Esophagus squamous epithelium (tissue), 5 donors: ENCODE measurements around the gene POLL. TPM values are rescaled to one million over a fixed set of nuclear protein-coding genes. Genes with fewer than 3 reads are reported as not detected.

Experiments
- DNase-seq: peaks from one replicate; lab custom pipeline; 2025; lab: John Stamatoyannopoulos, UW
- H3K27ac ChIP-seq, 4 donors: fragments of 200-600 bp; sonication (generic); one replicate each; pipeline ENCODE4 v1.5.1; 2016 to 2019; ENCODE audit warnings: mild to moderate bottlenecking in 1 of 4
- H3K27me3 ChIP-seq, 4 donors: fragments of 200-600 bp; sonication (generic); 1 replicate in 3 of 4; 2 replicates in 1 of 4; pipeline versions ENCODE4 v1.5.1 to v1.6.0; 2017 to 2021; ENCODE audit warnings: antibody characterized with exemption in 1 of 4
- H3K36me3 ChIP-seq, 3 donors: fragments of 200-600 bp; sonication (generic); one replicate each; pipeline ENCODE4 v1.5.1; 2016 to 2019
- H3K4me1 ChIP-seq, 3 donors: fragments of 200-600 bp; sonication (generic); one replicate each; pipeline ENCODE4 v1.5.1; 2017 to 2019
- H3K4me3 ChIP-seq, 4 donors: fragments of 200-600 bp; sonication (generic); 1 replicate in 3 of 4; 2 replicates in 1 of 4; pipeline ENCODE4 v1.5.1; 2016 to 2019; ENCODE audit warnings: mild to moderate bottlenecking in 2 of 4, moderate library complexity in 1 of 4
- H3K9me3 ChIP-seq, 3 donors: fragments of 200-600 bp; sonication (generic); one replicate each; pipeline ENCODE4 v1.5.1; 2016 to 2019
- POLR2A ChIP-seq, 4 donors: fragments of 450-650 bp; IDR thresholded peaks; one replicate each; pipeline ENCODE4 v1.6.1; 2017; ENCODE audit warnings: antibody characterized with exemption in 4 of 4, mild to moderate bottlenecking in 4 of 4, moderate library complexity in 3 of 4
- WGBS, 2 donors: methylation state at CpG; one replicate each; pipeline ENCODE4 v1.1.5; 2018; 5-methylcytosine and 5-hydroxymethylcytosine counted together
- intact Hi-C: fragments of 100-400 bp; cut with DNase I; formaldehyde crosslinking; loops from one replicate; pipeline ENCODE4 v1.15.0; 2022
- total RNA-seq, 4 donors: library from RNA; depleted of rRNA; stranded (reverse); fragments of >200 nt; gene quantifications; one replicate each; pipeline ENCODE4 v1.1.0, GENCODE V29; 2016
- TF ChIP-seq, protein P1 (sequence below), 6 experiments: fragments of 450-650 bp in 4 of 6; fragments of 200-600 bp in 2 of 6; sonication (generic) in 2 of 6; IDR thresholded peaks; one replicate each; pipeline ENCODE4 v1.5.1; 2016 to 2019; ENCODE audit warnings: antibody characterized with exemption in 6 of 6, mild to moderate bottlenecking in 4 of 6, moderate library complexity in 4 of 6
- donor health status: DM: yes; HTN: yes; CAD: no.

The POLL gene
- total RNA-seq, 4 donors from 2014 or later: 10.5 to 23.7 (median 15.0) TPM

DNA sequence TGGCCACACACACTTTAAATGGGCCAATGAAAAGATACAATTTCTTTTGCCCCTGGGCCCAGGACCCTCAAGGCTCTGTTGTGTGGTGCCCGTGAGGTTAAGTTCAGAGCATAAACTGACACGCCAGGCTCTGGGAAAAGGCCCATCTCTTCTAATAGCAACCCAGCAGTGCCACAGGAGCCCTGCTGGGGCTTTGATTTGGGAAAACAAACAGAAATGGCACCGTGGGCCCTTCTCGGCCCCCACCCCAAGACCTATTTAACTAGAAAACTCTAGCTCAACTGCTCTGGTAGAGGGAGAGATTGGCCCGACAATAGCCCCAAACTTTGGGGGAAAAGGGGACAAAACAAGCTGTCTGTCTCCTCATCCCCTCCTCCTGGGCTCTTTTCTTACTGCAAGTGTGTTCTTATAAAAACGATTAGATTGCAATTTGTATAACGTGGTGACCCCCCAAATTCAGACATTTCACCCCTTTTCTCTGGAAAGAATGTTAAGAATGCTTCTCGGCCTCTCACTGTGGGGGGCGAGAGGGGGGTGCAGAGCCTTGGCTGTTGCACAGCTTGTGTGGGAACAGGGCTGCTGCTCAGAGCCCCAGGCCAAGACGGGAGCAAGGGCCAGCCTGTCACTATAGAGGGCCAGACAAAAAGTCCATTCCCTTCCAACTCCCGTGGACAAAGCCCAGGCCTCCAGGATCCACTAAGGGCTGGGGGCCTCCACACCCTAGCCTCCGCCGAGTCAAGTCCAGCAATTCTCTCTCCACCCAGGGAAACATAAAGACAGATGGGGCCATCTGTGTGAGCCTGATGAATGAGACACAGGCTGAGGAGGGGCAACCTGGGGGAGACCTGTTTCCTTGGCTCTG is 26.8 kb upstream of the POLL start:
- 76 to 85% methylated on average over 5 to 7 of the region's 13 CpGs for WGBS, 2 donors
- Histone ChIP-seq H3K9me3 (no peaks in the 10 kb centered on the region), H3K4me3 (no peak overlapping the region), H3K4me1 (no peaks in the 10 kb centered on the region), H3K36me3 (peaks cover 11 to 99% (median 25%) of the 10 kb centered on the region in 3 donors), H3K27me3 (no peaks in the 10 kb centered on the region), H3K27ac (no peak overlapping the region)
- no peak for TF ChIP-seq POLR2A (IDR thresholded peaks at IDR 0.05)
- TF ChIP-seq, protein P1, sequence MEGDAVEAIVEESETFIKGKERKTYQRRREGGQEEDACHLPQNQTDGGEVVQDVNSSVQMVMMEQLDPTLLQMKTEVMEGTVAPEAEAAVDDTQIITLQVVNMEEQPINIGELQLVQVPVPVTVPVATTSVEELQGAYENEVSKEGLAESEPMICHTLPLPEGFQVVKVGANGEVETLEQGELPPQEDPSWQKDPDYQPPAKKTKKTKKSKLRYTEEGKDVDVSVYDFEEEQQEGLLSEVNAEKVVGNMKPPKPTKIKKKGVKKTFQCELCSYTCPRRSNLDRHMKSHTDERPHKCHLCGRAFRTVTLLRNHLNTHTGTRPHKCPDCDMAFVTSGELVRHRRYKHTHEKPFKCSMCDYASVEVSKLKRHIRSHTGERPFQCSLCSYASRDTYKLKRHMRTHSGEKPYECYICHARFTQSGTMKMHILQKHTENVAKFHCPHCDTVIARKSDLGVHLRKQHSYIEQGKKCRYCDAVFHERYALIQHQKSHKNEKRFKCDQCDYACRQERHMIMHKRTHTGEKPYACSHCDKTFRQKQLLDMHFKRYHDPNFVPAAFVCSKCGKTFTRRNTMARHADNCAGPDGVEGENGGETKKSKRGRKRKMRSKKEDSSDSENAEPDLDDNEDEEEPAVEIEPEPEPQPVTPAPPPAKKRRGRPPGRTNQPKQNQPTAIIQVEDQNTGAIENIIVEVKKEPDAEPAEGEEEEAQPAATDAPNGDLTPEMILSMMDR (IDR thresholded peaks at IDR 0.05): no peak
- intact Hi-C loops: loop anchor here (5.0 kb wide), 1 partner anchor 157 kb away; no protein-coding TSS in a partner anchor
- no peak for DNase-seq

DNA sequence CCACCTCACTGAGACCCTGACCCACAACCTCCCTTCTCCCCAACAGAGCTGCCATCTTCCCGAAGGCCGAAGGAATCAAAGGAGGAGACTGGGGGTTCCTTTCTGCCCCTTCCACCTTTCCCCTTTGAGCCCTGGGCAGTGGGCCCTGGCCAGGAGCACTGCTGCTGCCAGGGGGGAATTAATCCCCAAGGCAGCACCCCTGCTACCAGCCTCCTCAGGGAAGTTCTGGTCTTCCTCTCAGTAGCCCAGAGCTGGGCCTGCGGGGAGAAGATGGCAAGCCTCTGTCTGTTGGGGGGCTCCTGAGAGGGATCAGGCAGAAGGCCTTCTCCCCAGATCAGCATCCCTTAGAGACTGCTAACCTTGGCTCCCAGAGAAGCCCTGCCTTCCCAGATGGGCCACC is 25.6 kb upstream of the POLL start:
- no peak for DNase-seq
- no peak overlapping the region for H3K27ac ChIP-seq
- H3K9me3 ChIP-seq: no peaks in the 10 kb centered on the region
- H3K4me3 ChIP-seq: no peak overlapping the region
- peaks cover 16 to 99% (median 28%) of the 10 kb centered on the region in 3 donors for H3K36me3 ChIP-seq
- no peaks in the 10 kb centered on the region for H3K4me1 ChIP-seq
- WGBS, 2 donors: no CpG with 5 or more reads among the region's 3 CpGs
- no peak for TF ChIP-seq POLR2A (IDR thresholded peaks at IDR 0.05)
- TF ChIP-seq, protein P1 (IDR thresholded peaks at IDR 0.05): no peak
- no peaks in the 10 kb centered on the region for H3K27me3 ChIP-seq
- intact Hi-C loops: loop anchor here (5.0 kb wide), 1 partner anchor 159 kb away; no protein-coding TSS in a partner anchor

DNA sequence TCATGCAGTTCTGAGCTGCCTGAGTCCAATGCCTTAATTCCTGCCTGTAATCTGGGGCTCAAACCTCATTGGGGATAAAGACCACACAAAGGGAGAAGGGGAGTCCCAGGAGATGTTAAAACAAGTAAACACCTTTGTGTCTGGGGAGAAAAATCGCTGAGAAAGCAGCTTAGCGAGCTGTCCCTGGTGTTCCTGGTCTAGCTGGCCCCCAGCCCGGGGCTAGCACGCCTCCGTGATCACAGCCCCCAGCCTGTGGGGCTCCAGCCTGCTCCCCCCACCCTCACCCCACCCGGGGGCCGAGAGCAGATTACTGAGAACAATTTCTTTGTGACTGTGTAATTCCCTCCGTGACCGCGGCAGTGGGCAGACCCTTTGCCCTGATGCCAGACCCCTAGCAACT is 24.8 kb upstream of the POLL start:
- no peak for DNase-seq
- Histone ChIP-seq H3K4me1 (no peaks in the 10 kb centered on the region), H3K27me3 (no peaks in the 10 kb centered on the region), H3K36me3 (peaks cover 16 to 99% (median 28%) of the 10 kb centered on the region in 3 donors), H3K27ac (no peak overlapping the region), H3K9me3 (no peaks in the 10 kb centered on the region), H3K4me3 (no peak overlapping the region)
- 78 to 80% methylated on average over 1 to 5 of the region's 10 CpGs for WGBS, 2 donors
- intact Hi-C loops: loop anchor here (5.0 kb wide), 1 partner anchor 159 kb away; no protein-coding TSS in a partner anchor
- no peak for TF ChIP-seq POLR2A (IDR thresholded peaks at IDR 0.05)
- TF ChIP-seq, protein P1 (IDR thresholded peaks at IDR 0.05): no peak

DNA sequence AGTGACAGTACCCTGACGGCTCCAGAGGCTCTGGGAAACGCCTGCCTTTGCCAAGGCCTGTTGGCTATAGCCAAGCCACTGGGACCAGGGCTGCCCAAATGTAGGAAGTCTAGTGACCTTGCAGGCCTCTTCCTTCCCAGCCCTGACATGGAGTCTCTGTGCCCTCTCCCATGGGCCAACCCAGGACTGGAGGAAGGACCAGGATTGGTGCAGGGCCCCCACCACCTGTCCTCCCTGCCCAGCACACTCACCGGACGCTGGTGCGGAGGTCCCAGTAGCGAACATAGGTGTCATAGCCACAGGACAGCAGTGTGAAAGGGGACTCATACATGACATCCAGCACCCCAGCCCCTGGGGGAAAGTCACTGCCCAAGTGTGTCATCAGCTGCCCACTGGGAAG is 24.0 kb upstream of the POLL start:
- Histone ChIP-seq H3K9me3 (no peaks in the 10 kb centered on the region), H3K27me3 (no peaks in the 10 kb centered on the region), H3K4me3 (no peak overlapping the region), H3K4me1 (no peaks in the 10 kb centered on the region), H3K36me3 (peaks cover 21 to 99% (median 28%) of the 10 kb centered on the region in 3 donors), H3K27ac (no peak overlapping the region)
- TF ChIP-seq POLR2A (IDR thresholded peaks at IDR 0.05): no peak
- TF ChIP-seq, protein P1 (IDR thresholded peaks at IDR 0.05): no peak
- 80 to 93% methylated on average over 1 to 2 of the region's 6 CpGs for WGBS, 2 donors
- intact Hi-C loops: loop anchor here (5.0 kb wide), 1 partner anchor 160 kb away; no protein-coding TSS in a partner anchor
- DNase-seq: no peak
